Gastrocnemius medialis (tissue), 4 donors: ENCODE results near the gene DHH. TPM values are rescaled to one million over a fixed set of nuclear protein-coding genes. Genes with fewer than 3 reads are reported as not detected.

ENCODE experiments used
- ATAC-seq, 2 donors: fragments of 150-250 bp; one replicate each; pipeline ENCODE4 v1.9.1; 2016
- DNase-seq, 2 donors: peaks; one replicate each; pipeline ENCODE4 v3.0.0-alpha.2; 2019
- H3K27ac ChIP-seq, 4 donors: fragments of 200-600 bp; sonication (generic); 1 replicate in 1 of 4; 2 replicates in 3 of 4; pipeline ENCODE4 v1.5.1; 2016 to 2018; ENCODE audit warnings: mild to moderate bottlenecking in 2 of 4, moderate library complexity in 1 of 4
- H3K27me3 ChIP-seq, 3 donors: fragments of 200-600 bp; sonication (generic) in 2 of 3; 1 replicate in 1 of 3; 2 replicates in 2 of 3; pipeline versions ENCODE4 v1.5.1 to v1.6.0; 2016 to 2019; ENCODE audit warnings: mild to moderate bottlenecking in 1 of 3, moderate library complexity in 1 of 3
- H3K36me3 ChIP-seq, 2 donors: fragments of 200-600 bp; sonication (generic) in 1 of 2; one replicate each; pipeline ENCODE4 v1.5.1; 2017 to 2018
- H3K4me1 ChIP-seq, 2 donors: fragments of 200-600 bp; sonication (generic) in 1 of 2; one replicate each; pipeline ENCODE4 v1.5.1; 2016 to 2017; ENCODE audit warnings: mild to moderate bottlenecking in 2 of 2
- H3K4me3 ChIP-seq, 4 donors: fragments of 200-600 bp; sonication (generic) in 3 of 4; 1 replicate in 1 of 4; 2 replicates in 3 of 4; pipeline ENCODE4 v1.5.1; 2016 to 2019; ENCODE audit warnings: mild to moderate bottlenecking in 2 of 4
- H3K9me3 ChIP-seq, 3 donors: fragments of 200-600 bp; sonication (generic) in 2 of 3; 1 replicate in 1 of 3; 2 replicates in 2 of 3; pipeline ENCODE4 v1.5.1; 2016 to 2019
- CTCF ChIP-seq, 5 experiments: fragments of 450-650 bp in 3 of 5; fragments of 200-600 bp in 2 of 5; sonication (generic) in 2 of 5; IDR thresholded peaks in 4 of 5; conservative IDR thresholded peaks in 1 of 5; 1 replicate in 4 of 5; 2 replicates in 1 of 5; pipeline ENCODE4 v1.5.1; 2016 to 2019; ENCODE audit warnings: antibody characterized with exemption in 5 of 5, mild to moderate bottlenecking in 3 of 5, moderate library complexity in 3 of 5
- POLR2A ChIP-seq, 2 donors: fragments of 450-650 bp; IDR thresholded peaks; one replicate each; pipeline ENCODE4 v1.6.1; 2017; ENCODE audit warnings: antibody characterized with exemption in 2 of 2, mild to moderate bottlenecking in 2 of 2, moderate library complexity in 2 of 2
- in situ Hi-C, 4 donors: fragments of 200-750 bp; cut with MboI; loops; one replicate each; pipeline versions ENCODE4 v1.15.0 to v1.8.0; 2017; ENCODE audit warnings: low sequenced_read_pairs in 4 of 4
- intact Hi-C: fragments of 100-400 bp; cut with DNase I; formaldehyde crosslinking; loops from one replicate; pipeline ENCODE4 v1.15.1; 2023; ENCODE audit warnings: low total_unique reads
- total RNA-seq, 4 donors: library from RNA; depleted of rRNA; stranded (reverse); fragments of >200 nt; gene quantifications; one replicate each; pipeline versions ENCODE4 v1.1.0 to v1.2.3, GENCODE V29; 2016

Gene DHH
- total RNA-seq, 4 donors from 2014 or later = 0.09 to 0.36 (median 0.15) TPM; not detected in 1

- intact Hi-C loops = no loop called here
- peaks cover 6 to 99% of the 10 kb centered on the region in 2 donors for H3K36me3 ChIP-seq
Observed at GRCh38 chr12:49049566-49050224, 44.9 kb downstream of the DHH start.

GRCh38 chr12:49048953-49049352 lies 45.6 kb downstream of the DHH start:
- intact Hi-C loops = no loop called here
- Histone ChIP-seq H3K27ac (no peak overlapping the region), H3K36me3 (peaks cover 6 to 99% of the 10 kb centered on the region in 2 donors), H3K27me3 (no peaks in the 10 kb centered on the region), H3K4me3 (no peak overlapping the region), H3K9me3 (no peaks in the 10 kb centered on the region), H3K4me1 (no peaks in the 10 kb centered on the region)
- ATAC-seq (no peak), DNase-seq (no peak)
- in situ Hi-C loops = no loop called here
- TF ChIP-seq CTCF (IDR thresholded peaks at IDR 0.05 in 4 of 5, conservative IDR thresholded peaks at IDR 0.05 in 1 of 5) (no peak), POLR2A (IDR thresholded peaks at IDR 0.05) (no peak)

More at GRCh38 chr12:49049566-49050224, 44.9 kb downstream of the DHH start:
- Histone ChIP-seq H3K9me3 (no peaks in the 10 kb centered on the region), H3K27ac (no peak overlapping the region), H3K4me1 (peaks cover under 1% of the 10 kb centered on the region in 2 donors), H3K27me3 (no peaks in the 10 kb centered on the region), H3K4me3 (no peak overlapping the region)
- in situ Hi-C loops = no loop called here
- DNase-seq = no peak
- no peak for TF ChIP-seq CTCF (IDR thresholded peaks at IDR 0.05 in 4 of 5, conservative IDR thresholded peaks at IDR 0.05 in 1 of 5)
- no peak for TF ChIP-seq POLR2A (IDR thresholded peaks at IDR 0.05)
- ATAC-seq = no peak

- intact Hi-C loops (no loop called here), in situ Hi-C loops (no loop called here)
- Histone ChIP-seq H3K27ac (no peak overlapping the region), H3K4me3 (no peak overlapping the region), H3K36me3 (peaks cover 6 to 99% of the 10 kb centered on the region in 2 donors), H3K4me1 (no peaks in the 10 kb centered on the region), H3K27me3 (no peaks in the 10 kb centered on the region), H3K9me3 (no peaks in the 10 kb centered on the region)
- TF ChIP-seq CTCF (IDR thresholded peaks at IDR 0.05 in 4 of 5, conservative IDR thresholded peaks at IDR 0.05 in 1 of 5) = no peak
- TF ChIP-seq POLR2A (IDR thresholded peaks at IDR 0.05) = no peak
- no peak for ATAC-seq
- DNase-seq = no peak
Observed at GRCh38 chr12:49046129-49046895, 48.3 kb downstream of the DHH start.

- Histone ChIP-seq H3K36me3 (peaks cover 6 to 99% of the 10 kb centered on the region in 2 donors), H3K4me3 (no peak overlapping the region), H3K27me3 (no peaks in the 10 kb centered on the region), H3K27ac (no peak overlapping the region), H3K4me1 (no peaks in the 10 kb centered on the region), H3K9me3 (no peaks in the 10 kb centered on the region)
- TF ChIP-seq CTCF (IDR thresholded peaks at IDR 0.05 in 4 of 5, conservative IDR thresholded peaks at IDR 0.05 in 1 of 5) (no peak), POLR2A (IDR thresholded peaks at IDR 0.05) (no peak)
- DNase-seq (no peak), ATAC-seq (no peak)
- in situ Hi-C loops (no loop called here), intact Hi-C loops (no loop called here)
Observed at GRCh38 chr12:49044660-49045059, 49.9 kb downstream of the DHH start.
